Prostate gland (tissue), 2 donors: ENCODE results near the gene SRGAP3. TPM values are rescaled to one million over a fixed set of nuclear protein-coding genes. Genes with fewer than 3 reads are reported as not detected.

Experiments used
- DNase-seq: peaks from one replicate; pipeline ENCODE4 v3.0.0-alpha.2; 2019; ENCODE audit warnings: low spot score
- H3K27ac ChIP-seq, 2 donors: fragments of 200-600 bp; sonication (generic); 2 replicates each; pipeline ENCODE4 v1.5.1; 2017 to 2019
- H3K27me3 ChIP-seq: fragments of 200-600 bp; sonication (generic); replicated peaks from 2 replicates; pipeline ENCODE4 v1.5.1; 2019; ENCODE audit not compliant: insufficient read depth
- H3K36me3 ChIP-seq, 2 donors: fragments of 200-600 bp; sonication (generic); 1 replicate in 1 of 2; 2 replicates in 1 of 2; pipeline versions ENCODE4 v1.5.1 to v1.8.1; 2017 to 2019
- H3K4me1 ChIP-seq: fragments of 200-600 bp; sonication (generic); replicated peaks from 2 replicates; pipeline ENCODE4 v1.5.1; 2019
- H3K4me3 ChIP-seq, 2 donors: fragments of 200-600 bp; sonication (generic); 2 replicates each; pipeline ENCODE4 v1.5.1; 2017 to 2019
- H3K9me3 ChIP-seq: fragments of 200-600 bp; sonication (generic); 2 replicates; pipeline ENCODE4 v1.5.1; 2017
- CTCF ChIP-seq, 4 experiments: fragments of 200-600 bp in 2 of 4; fragments of 450-650 bp in 2 of 4; sonication (generic) in 2 of 4; IDR thresholded peaks; 1 replicate in 3 of 4; 2 replicates in 1 of 4; pipeline ENCODE4 v1.5.1; 2016 to 2019; ENCODE audit warnings: antibody characterized with exemption in 4 of 4, mild to moderate bottlenecking in 2 of 4, moderate library complexity in 2 of 4
- POLR2A ChIP-seq: fragments of 450-650 bp; IDR thresholded peaks from one replicate; pipeline ENCODE4 v1.6.1; 2016; ENCODE audit warnings: antibody characterized with exemption, mild to moderate bottlenecking
- POLR2AphosphoS5 ChIP-seq: sonication (generic); formaldehyde crosslinking; IDR thresholded peaks from one replicate; pipeline ENCODE4 v1.6.1; 2017; ENCODE audit warnings: antibody characterized with exemption
- WGBS: methylation state at CpG from one replicate; pipeline ENCODE4 v1.1.5; 2018; 5-methylcytosine and 5-hydroxymethylcytosine counted together
- intact Hi-C: fragments of 100-400 bp; cut with DNase I; formaldehyde crosslinking; loops from one replicate; pipeline ENCODE4 v1.14.2; 2022
- total RNA-seq, 2 donors: library from RNA; depleted of rRNA; stranded (reverse); fragments of >200 nt; gene quantifications; one replicate each; pipeline ENCODE4 v1.1.0, GENCODE V29; 2016

The SRGAP3 gene
- total RNA-seq, 2 donors from 2014 or later = 23.6 to 50.3 TPM

GRCh38 chr3:9244495-9245183 is 4.8 kb downstream of the SRGAP3 start:
- intact Hi-C loops = loop anchor here (5.0 kb wide), 1 partner anchor 102 kb away; no protein-coding TSS in a partner anchor
- no peak for DNase-seq
- Histone ChIP-seq H3K4me3 (no peak overlapping the region), H3K36me3 (no peaks in the 10 kb centered on the region), H3K4me1 (no peaks in the 10 kb centered on the region), H3K27me3 (no peaks in the 10 kb centered on the region), H3K9me3 (no peaks in the 10 kb centered on the region), H3K27ac (no peak overlapping the region)
- 21% methylated on average over 1 of the region's 1 CpG for WGBS
- TF ChIP-seq CTCF (IDR thresholded peaks at IDR 0.05) (no peak), POLR2A (no peak), POLR2AphosphoS5 (no peak)

- Histone ChIP-seq H3K4me3 (no peak overlapping the region), H3K9me3 (no peaks in the 10 kb centered on the region), H3K4me1 (no peaks in the 10 kb centered on the region), H3K27me3 (no peaks in the 10 kb centered on the region), H3K27ac (no peak overlapping the region), H3K36me3 (no peaks in the 10 kb centered on the region)
- intact Hi-C loops = no loop called here
- DNase-seq = no peak
- WGBS = 90% methylated on average over 4 of the region's 4 CpGs
- TF ChIP-seq CTCF (IDR thresholded peaks at IDR 0.05) = no peak
- no peak for TF ChIP-seq POLR2AphosphoS5
- TF ChIP-seq POLR2A = no peak
Measured at GRCh38 chr3:9241956-9242355, 7.5 kb downstream of the SRGAP3 start.

GRCh38 chr3:9239680-9240079 is 9.8 kb downstream of the SRGAP3 start:
- Histone ChIP-seq H3K4me3 (no peak overlapping the region), H3K36me3 (no peaks in the 10 kb centered on the region), H3K27me3 (no peaks in the 10 kb centered on the region), H3K9me3 (no peaks in the 10 kb centered on the region), H3K27ac (no peak overlapping the region), H3K4me1 (no peaks in the 10 kb centered on the region)
- intact Hi-C loops = no loop called here
- TF ChIP-seq POLR2A (no peak), POLR2AphosphoS5 (no peak), CTCF (IDR thresholded peaks at IDR 0.05) (no peak)
- no peak for DNase-seq
- WGBS = 100% methylated on average over 1 of the region's 1 CpG

- WGBS = 96% methylated on average over 4 of the region's 4 CpGs
- Histone ChIP-seq H3K27ac (no peak overlapping the region), H3K36me3 (no peaks in the 10 kb centered on the region), H3K27me3 (no peaks in the 10 kb centered on the region), H3K4me3 (no peak overlapping the region), H3K9me3 (no peaks in the 10 kb centered on the region), H3K4me1 (no peaks in the 10 kb centered on the region)
- TF ChIP-seq POLR2AphosphoS5 = no peak
- TF ChIP-seq CTCF (IDR thresholded peaks at IDR 0.05) = no peak
- no peak for TF ChIP-seq POLR2A
- no peak for DNase-seq
- intact Hi-C loops = no loop called here
Measured at GRCh38 chr3:9238721-9239295, 10.6 kb downstream of the SRGAP3 start.

- no peak for DNase-seq
- H3K27me3 ChIP-seq = no peaks in the 10 kb centered on the region
- TF ChIP-seq CTCF (IDR thresholded peaks at IDR 0.05) = no peak
- no peak for TF ChIP-seq POLR2AphosphoS5
- H3K9me3 ChIP-seq = no peaks in the 10 kb centered on the region
- H3K36me3 ChIP-seq = no peaks in the 10 kb centered on the region
- H3K4me1 ChIP-seq = no peaks in the 10 kb centered on the region
- H3K4me3 ChIP-seq = no peak overlapping the region
- H3K27ac ChIP-seq = no peak overlapping the region
- 83% methylated on average over 5 of the region's 5 CpGs for WGBS
- intact Hi-C loops = no loop called here
Measured at GRCh38 chr3:9238276-9238675, 11.2 kb downstream of the SRGAP3 start.
